Thyroid gland (tissue), 4 donors: ENCODE results near the gene DOCK9. TPM values are rescaled to one million over a fixed set of nuclear protein-coding genes. Genes with fewer than 3 reads are reported as not detected.

Experiments used
- DNase-seq, 2 donors: peaks; one replicate each; pipeline ENCODE4 v3.0.0-alpha.2; 2019
- H3K27ac ChIP-seq, 3 donors: fragments of 200-600 bp; sonication (generic); 1 replicate in 2 of 3; 2 replicates in 1 of 3; pipeline ENCODE4 v1.5.1; 2016 to 2019; ENCODE audit warnings: mild to moderate bottlenecking in 1 of 3, moderate library complexity in 1 of 3
- H3K27me3 ChIP-seq: fragments of 200-600 bp; sonication (generic); one replicate; pipeline ENCODE4 v1.5.1; 2019
- H3K36me3 ChIP-seq, 2 donors: fragments of 200-600 bp; sonication (generic); one replicate each; pipeline ENCODE4 v1.5.1; 2016 to 2019
- H3K4me1 ChIP-seq, 2 donors: fragments of 200-600 bp; sonication (generic); one replicate each; pipeline ENCODE4 v1.5.1; 2017 to 2019
- H3K4me3 ChIP-seq, 3 donors: fragments of 200-600 bp; sonication (generic); replicated peaks in 1 of 3; 1 replicate in 2 of 3; 2 replicates in 1 of 3; pipeline ENCODE4 v1.5.1; 2016; ENCODE audit warnings: mild to moderate bottlenecking in 1 of 3
- H3K9me3 ChIP-seq: fragments of 200-600 bp; sonication (generic); one replicate; pipeline ENCODE4 v1.5.1; 2017
- POLR2A ChIP-seq, 2 donors: fragments of 450-650 bp; IDR thresholded peaks; one replicate each; pipeline ENCODE4 v1.6.1; 2017; ENCODE audit warnings: antibody characterized with exemption in 2 of 2, mild to moderate bottlenecking in 2 of 2, moderate library complexity in 1 of 2
- WGBS, 2 donors: methylation state at CpG; one replicate each; pipeline ENCODE4 v1.1.5; 2017; 5-methylcytosine and 5-hydroxymethylcytosine counted together
- intact Hi-C: fragments of 100-400 bp; cut with DNase I; formaldehyde crosslinking; loops from one replicate; pipeline ENCODE4 v1.15.1; 2023
- total RNA-seq, 4 donors: library from RNA; depleted of rRNA; stranded (reverse); fragments of >200 nt; gene quantifications; one replicate each; pipeline ENCODE4 v1.2.3, GENCODE V29; 2016
- TF ChIP-seq, protein P1 (sequence below), 6 experiments: fragments of 200-600 bp in 3 of 6; fragments of 450-650 bp in 3 of 6; sonication (generic) in 3 of 6; IDR thresholded peaks; one replicate each; pipeline ENCODE4 v1.5.1; 2016 to 2019; ENCODE audit warnings: antibody characterized with exemption in 6 of 6, mild to moderate bottlenecking in 2 of 6, inconsistent platforms in 1 of 6, moderate library complexity in 1 of 6

DOCK9 gene
- total RNA-seq, 4 donors from 2014 or later = 126 to 240 (median 160) TPM

DNA sequence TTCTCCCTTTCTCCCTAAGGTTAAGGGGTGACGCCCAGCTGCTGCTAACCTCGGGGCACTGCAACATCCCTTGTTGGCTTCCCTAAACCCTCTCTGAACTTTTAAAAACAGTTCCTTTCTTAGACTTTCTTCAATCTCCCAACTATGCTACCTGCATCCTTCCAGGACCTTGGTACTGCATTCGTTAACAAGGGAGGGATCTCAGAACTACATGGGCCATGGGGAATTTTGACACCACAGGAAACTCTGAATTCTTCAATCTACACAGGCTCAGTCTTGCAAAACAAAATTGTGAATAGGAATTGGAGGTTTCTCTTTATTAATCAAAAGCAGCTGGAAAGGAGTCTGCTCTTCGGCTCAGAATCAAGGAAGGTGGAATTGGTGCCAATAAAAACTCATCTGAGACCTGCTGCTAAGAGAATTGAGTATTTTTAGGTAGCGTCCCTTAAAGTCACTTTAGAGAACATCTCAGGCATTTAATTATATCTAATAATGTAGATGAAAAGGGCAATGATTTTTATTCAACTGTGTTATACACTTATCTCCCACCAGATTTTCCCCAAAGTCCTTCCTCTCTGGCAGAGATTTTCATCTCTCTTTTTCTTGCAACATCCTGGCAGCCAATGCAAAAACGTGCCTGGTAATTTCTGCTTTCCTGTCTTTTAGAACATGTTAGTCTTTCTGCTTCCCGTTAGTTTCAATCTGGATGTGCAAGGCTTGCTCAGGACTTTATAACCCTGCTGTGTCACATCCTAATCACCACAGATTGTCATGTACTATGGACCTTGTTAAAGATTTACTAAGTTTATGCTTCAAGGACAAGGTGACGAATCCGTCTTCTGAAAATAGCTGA, 156.3 kb downstream of the DOCK9 start:
- Histone ChIP-seq H3K4me1 (peaks cover 4 to 6% of the 10 kb centered on the region in 2 donors), H3K27me3 (no peaks in the 10 kb centered on the region), H3K36me3 (peaks cover 11 to 22% of the 10 kb centered on the region in 2 donors), H3K27ac (peak overlapping the region in 1 of 3 donors; percentile 33), H3K4me3 (no peak overlapping the region), H3K9me3 (no peaks in the 10 kb centered on the region)
- TF ChIP-seq POLR2A (IDR thresholded peaks at IDR 0.05) = no peak
- TF ChIP-seq, protein P1, sequence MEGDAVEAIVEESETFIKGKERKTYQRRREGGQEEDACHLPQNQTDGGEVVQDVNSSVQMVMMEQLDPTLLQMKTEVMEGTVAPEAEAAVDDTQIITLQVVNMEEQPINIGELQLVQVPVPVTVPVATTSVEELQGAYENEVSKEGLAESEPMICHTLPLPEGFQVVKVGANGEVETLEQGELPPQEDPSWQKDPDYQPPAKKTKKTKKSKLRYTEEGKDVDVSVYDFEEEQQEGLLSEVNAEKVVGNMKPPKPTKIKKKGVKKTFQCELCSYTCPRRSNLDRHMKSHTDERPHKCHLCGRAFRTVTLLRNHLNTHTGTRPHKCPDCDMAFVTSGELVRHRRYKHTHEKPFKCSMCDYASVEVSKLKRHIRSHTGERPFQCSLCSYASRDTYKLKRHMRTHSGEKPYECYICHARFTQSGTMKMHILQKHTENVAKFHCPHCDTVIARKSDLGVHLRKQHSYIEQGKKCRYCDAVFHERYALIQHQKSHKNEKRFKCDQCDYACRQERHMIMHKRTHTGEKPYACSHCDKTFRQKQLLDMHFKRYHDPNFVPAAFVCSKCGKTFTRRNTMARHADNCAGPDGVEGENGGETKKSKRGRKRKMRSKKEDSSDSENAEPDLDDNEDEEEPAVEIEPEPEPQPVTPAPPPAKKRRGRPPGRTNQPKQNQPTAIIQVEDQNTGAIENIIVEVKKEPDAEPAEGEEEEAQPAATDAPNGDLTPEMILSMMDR (IDR thresholded peaks at IDR 0.05) = no peak
- WGBS, 2 donors = 70 to 71% methylated on average over 9 of the region's 9 CpGs
- intact Hi-C loops = no loop called here
- no peak for DNase-seq

DNA sequence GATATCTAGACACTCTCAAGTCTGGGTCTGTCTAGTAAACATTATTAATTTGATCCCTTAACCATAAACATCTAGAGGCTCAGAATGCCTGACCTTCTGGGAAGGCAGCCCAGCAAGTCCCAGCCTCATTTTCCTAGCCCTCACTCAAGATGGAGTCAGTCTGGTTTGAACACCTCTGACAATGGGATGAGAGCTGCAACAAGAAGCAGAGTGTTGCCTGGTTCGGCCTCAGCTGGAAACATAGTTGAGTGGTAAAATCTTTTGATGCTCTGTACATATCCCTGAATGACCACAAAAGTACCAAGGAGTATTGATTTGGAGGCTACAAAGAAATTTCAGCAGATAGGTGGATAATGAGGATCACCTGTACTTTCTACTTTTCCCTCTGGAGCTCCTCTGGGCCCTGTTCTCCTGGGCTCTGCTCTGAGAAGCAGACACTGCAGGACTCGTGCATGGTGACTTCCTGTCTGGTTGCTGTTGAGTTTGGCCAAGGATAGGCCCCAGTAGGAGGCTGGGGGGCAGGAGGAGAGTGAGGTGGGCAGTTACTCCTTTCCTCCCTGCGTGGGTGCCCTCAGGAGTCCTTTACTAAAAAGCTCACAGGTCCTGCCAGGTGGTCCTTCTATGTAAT, 157.0 kb downstream of the DOCK9 start:
- TF ChIP-seq, protein P1 (IDR thresholded peaks at IDR 0.05) = no peak
- TF ChIP-seq POLR2A (IDR thresholded peaks at IDR 0.05) = no peak
- no peaks in the 10 kb centered on the region for H3K27me3 ChIP-seq

DNA sequence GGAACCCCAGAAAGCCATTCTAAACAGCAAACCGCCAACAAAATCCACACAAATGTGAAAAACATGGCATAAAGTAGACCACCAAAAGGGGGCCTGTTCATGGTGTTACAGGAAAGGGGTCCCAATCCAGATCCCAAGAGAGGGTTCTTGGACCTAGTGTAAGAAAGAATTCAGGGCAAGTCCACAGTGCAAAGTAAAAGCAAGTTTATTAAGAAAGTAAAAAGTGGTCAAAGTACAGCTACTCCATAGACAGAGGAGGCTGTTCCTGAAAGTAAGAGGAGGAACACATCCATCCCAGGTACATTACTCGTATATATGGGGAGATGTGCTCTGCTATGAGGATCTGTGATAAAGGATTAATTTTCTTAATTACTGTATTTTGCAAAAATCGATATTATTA, 157.6 kb downstream of the DOCK9 start:
- WGBS, 2 donors = 95 to 98% methylated on average over 3 of the region's 3 CpGs
- H3K27ac ChIP-seq = no peak overlapping the region
- no peak for DNase-seq
- no peak overlapping the region for H3K4me3 ChIP-seq
- H3K36me3 ChIP-seq = peaks cover 11 to 18% of the 10 kb centered on the region in 2 donors
- no peaks in the 10 kb centered on the region for H3K9me3 ChIP-seq
- H3K4me1 ChIP-seq = peaks cover 4 to 6% of the 10 kb centered on the region in 2 donors
- no peak for TF ChIP-seq POLR2A (IDR thresholded peaks at IDR 0.05)
- TF ChIP-seq, protein P1 (IDR thresholded peaks at IDR 0.05) = no peak
- no peaks in the 10 kb centered on the region for H3K27me3 ChIP-seq
- intact Hi-C loops = no loop called here

More for the DNA sequence above, 157.0 kb downstream of the DOCK9 start:
- no peaks in the 10 kb centered on the region for H3K9me3 ChIP-seq
- peaks cover 11 to 21% of the 10 kb centered on the region in 2 donors for H3K36me3 ChIP-seq
- 72 to 82% methylated on average over 3 of the region's 3 CpGs for WGBS, 2 donors
- H3K27ac ChIP-seq = peak overlapping the region in 1 of 3 donors; percentile 33
- peaks cover 4 to 6% of the 10 kb centered on the region in 2 donors for H3K4me1 ChIP-seq
- H3K4me3 ChIP-seq = no peak overlapping the region
- no peak for DNase-seq
- intact Hi-C loops = no loop called here

DNA sequence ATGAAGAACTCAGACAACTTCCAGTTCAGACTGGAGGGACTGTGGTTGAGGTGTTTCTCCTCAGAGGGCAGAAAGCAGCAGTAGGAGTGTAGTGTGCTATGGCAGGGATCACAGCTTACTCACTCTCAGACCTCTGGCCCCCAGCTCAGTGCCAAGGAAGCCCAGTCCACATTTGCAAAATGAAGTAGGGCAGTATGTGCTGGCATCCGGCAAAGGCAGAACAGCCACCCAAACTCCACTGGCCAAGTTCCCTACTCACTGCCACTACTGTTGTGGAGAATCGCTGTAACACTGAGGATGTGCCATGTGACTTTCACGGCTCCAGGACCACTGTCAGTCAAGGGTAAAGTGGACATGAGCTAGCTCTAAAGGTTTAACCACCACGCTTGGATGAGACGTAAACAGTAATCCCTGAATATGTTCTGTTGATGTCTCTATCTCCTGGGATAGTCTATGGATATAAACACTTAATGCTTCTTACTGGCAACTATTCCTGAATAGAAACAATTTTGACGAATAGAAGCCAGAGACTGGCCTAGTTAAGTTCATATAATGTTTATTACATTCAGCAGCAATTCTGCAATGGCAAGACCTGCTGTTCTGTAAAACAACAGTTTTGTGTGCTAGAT, 158.4 kb downstream of the DOCK9 start:
- Histone ChIP-seq H3K9me3 (no peaks in the 10 kb centered on the region), H3K36me3 (peaks cover 11 to 18% of the 10 kb centered on the region in 2 donors), H3K27me3 (no peaks in the 10 kb centered on the region), H3K4me3 (no peak overlapping the region), H3K27ac (no peak overlapping the region), H3K4me1 (peaks cover 4 to 6% of the 10 kb centered on the region in 2 donors)
- WGBS, 2 donors = 93 to 95% methylated on average over 6 of the region's 6 CpGs
- DNase-seq = no peak
- TF ChIP-seq, protein P1 (IDR thresholded peaks at IDR 0.05) = no peak
- no peak for TF ChIP-seq POLR2A (IDR thresholded peaks at IDR 0.05)
- intact Hi-C loops = no loop called here
